GM23338 (cell line): ENCODE measurements around the gene ZCCHC8. TPM values are rescaled to one million over a fixed set of nuclear protein-coding genes. Genes with fewer than 3 reads are reported as not detected.

Experiments
- ATAC-seq: fragments of 200-7000 bp; cut with Tn5 transposase; 3 replicates; pipeline ENCODE4 v1.9.1; 2020
- DNase-seq: peaks from one replicate; pipeline ENCODE4 v3.0.0-alpha.2; 2015; ENCODE audit warnings: low spot score
- H2AFZ ChIP-seq: fragments of 200-600 bp; sonication (generic); 2 replicates; pipeline ENCODE4 v1.8.0; 2016; ENCODE audit warnings: antibody characterized with exemption, mild to moderate bottlenecking, moderate library complexity
- H3F3A ChIP-seq: fragments of 200-600 bp; sonication (generic); replicated peaks from 2 replicates; pipeline ENCODE4 v1.8.0; 2017; ENCODE audit warnings: antibody characterized with exemption, mixed run types, low read depth
- H3K27ac ChIP-seq: fragments of 200-600 bp; sonication (generic); 2 replicates; pipeline ENCODE4 v1.6.1; 2016; ENCODE audit warnings: low read depth
- H3K27me3 ChIP-seq: fragments of 200-600 bp; sonication (generic); 2 replicates; pipeline ENCODE4 v1.8.0; 2016; ENCODE audit warnings: mild to moderate bottlenecking, mixed run types, moderate library complexity; ENCODE audit not compliant: insufficient read depth
- H3K36me3 ChIP-seq: fragments of 200-600 bp; sonication (generic); 2 replicates; pipeline ENCODE4 v1.8.0; 2016; ENCODE audit warnings: mild to moderate bottlenecking; ENCODE audit not compliant: insufficient read depth
- H3K4me1 ChIP-seq: fragments of 200-600 bp; sonication (generic); 2 replicates; pipeline ENCODE4 v1.8.0; 2016; ENCODE audit warnings: mild to moderate bottlenecking, moderate library complexity; ENCODE audit not compliant: insufficient read depth
- H3K4me2 ChIP-seq: fragments of 200-600 bp; sonication (generic); 2 replicates; pipeline ENCODE4 v1.7.1; 2017; ENCODE audit warnings: mixed run types
- H3K4me3 ChIP-seq: fragments of 200-600 bp; sonication (generic); 2 replicates; pipeline ENCODE4 v1.6.1; 2016; ENCODE audit warnings: mixed run types
- H3K79me2 ChIP-seq: fragments of 200-600 bp; sonication (generic); replicated peaks from 2 replicates; pipeline ENCODE4 v1.8.0; 2017; ENCODE audit warnings: mild to moderate bottlenecking; ENCODE audit not compliant: insufficient read depth
- H3K9me2 ChIP-seq: fragments of 200-600 bp; sonication (generic); 2 replicates; pipeline ENCODE4 v1.8.0; 2017; ENCODE audit not compliant: insufficient read depth
- H4K20me1 ChIP-seq: fragments of 200-600 bp; sonication (generic); replicated peaks from 2 replicates; pipeline ENCODE4 v1.8.0; 2017; ENCODE audit warnings: mild to moderate bottlenecking; ENCODE audit not compliant: insufficient read depth
- H3K27ac Mint-ChIP-seq: 2 replicates; pipeline ENCODE4 v1.8.0; 2020; ENCODE audit warnings: inconsistent platforms, mild to moderate bottlenecking, moderate library complexity, mixed read lengths
- H3K27me3 Mint-ChIP-seq: 3 replicates; pipeline ENCODE4 v1.8.0; 2022; ENCODE audit warnings: low read depth, mild to moderate bottlenecking, moderate library complexity, mixed read lengths, inconsistent platforms; ENCODE audit not compliant: insufficient read depth, poor library complexity
- H3K36me3 Mint-ChIP-seq: 3 replicates; pipeline ENCODE4 v1.8.0; 2021; ENCODE audit warnings: low read depth, mild to moderate bottlenecking, inconsistent platforms, moderate library complexity, mixed read lengths
- H3K4me1 Mint-ChIP-seq: 3 replicates; pipeline ENCODE4 v1.8.0; 2020; ENCODE audit warnings: mild to moderate bottlenecking, inconsistent platforms, mixed read lengths
- H3K4me3 Mint-ChIP-seq: 3 replicates; pipeline ENCODE4 v1.8.0; 2021; ENCODE audit warnings: moderate library complexity, mild to moderate bottlenecking, inconsistent platforms, mixed read lengths
- H3K9me3 Mint-ChIP-seq: 3 replicates; pipeline ENCODE4 v1.8.0; 2020; ENCODE audit warnings: moderate library complexity, mild to moderate bottlenecking, inconsistent platforms, mixed read lengths
- CREB1 ChIP-seq: fragments of 250-450 bp; sonication (Bioruptor Pico); IDR thresholded peaks from 2 replicates; pipeline ENCODE4 v1.5.0; 2020; ENCODE audit warnings: low read depth, mild to moderate bottlenecking, moderate library complexity
- CTCF ChIP-seq, 2 experiments: fragments of 200-600 bp in 1 of 2; sonication (generic) in 1 of 2; conservative IDR thresholded peaks; 2 replicates each; pipeline versions ENCODE4 v1.5.1 to v1.6.1; 2016 to 2017; ENCODE audit warnings: antibody characterized with exemption in 2 of 2, low read depth in 2 of 2, mild to moderate bottlenecking in 2 of 2, moderate library complexity in 1 of 2
- ETS1 ChIP-seq: IDR thresholded peaks from 2 replicates; pipeline ENCODE4 v1.6.1; 2016; ENCODE audit warnings: antibody characterized with exemption
- EZH2 ChIP-seq: fragments of 200-600 bp; sonication (generic); IDR thresholded peaks from one replicate; pipeline ENCODE4 v1.8.0; 2017; ENCODE audit warnings: antibody characterized with exemption, mild to moderate bottlenecking, low read depth; ENCODE audit not compliant: unreplicated experiment
- EZH2phosphoT487 ChIP-seq: fragments of 200-600 bp; sonication (generic); IDR thresholded peaks from one replicate; pipeline ENCODE4 v1.8.1; 2018; ENCODE audit warnings: antibody characterized with exemption; ENCODE audit not compliant: unreplicated experiment
- JUNB ChIP-seq: IDR thresholded peaks from one replicate; pipeline ENCODE4 v1.6.1; 2016; ENCODE audit warnings: antibody characterized with exemption; ENCODE audit not compliant: unreplicated experiment
- NANOG ChIP-seq: IDR thresholded peaks from 2 replicates; pipeline ENCODE4 v1.6.1; 2016; ENCODE audit warnings: antibody characterized with exemption, borderline replicate concordance
- POLR2AphosphoS5 ChIP-seq: IDR thresholded peaks from 2 replicates; pipeline ENCODE4 v1.6.1; 2016; ENCODE audit warnings: antibody characterized with exemption, low read depth
- REST ChIP-seq: IDR thresholded peaks from one replicate; pipeline ENCODE4 v1.6.1; 2018; ENCODE audit warnings: antibody characterized with exemption; ENCODE audit not compliant: unreplicated experiment
- STAT1 ChIP-seq: IDR thresholded peaks from one replicate; pipeline ENCODE4 v1.6.1; 2016; ENCODE audit warnings: antibody characterized with exemption; ENCODE audit not compliant: unreplicated experiment
- ZNF114 ChIP-seq: fragments of 250-450 bp; sonication (Bioruptor Pico); IDR thresholded peaks from 2 replicates; pipeline ENCODE4 v1.5.0; 2020; ENCODE audit warnings: mild to moderate bottlenecking, moderate library complexity
- ZNF331 ChIP-seq: fragments of 250-450 bp; sonication (Bioruptor Pico); IDR thresholded peaks from 2 replicates; pipeline ENCODE4 v1.5.0; 2020; ENCODE audit warnings: low read depth, mild to moderate bottlenecking, moderate library complexity
- ZNF462 ChIP-seq: fragments of 250-450 bp; sonication (Bioruptor Pico); IDR thresholded peaks from 2 replicates; pipeline ENCODE4 v1.5.0; 2020; ENCODE audit warnings: mild to moderate bottlenecking, moderate library complexity
- polyA plus RNA-seq: library from polyadenylated mRNA; unstranded; fragments of >200 nt; fragmentation: Nextera tagmentation; extraction: Ambion mirVana; gene quantifications from 2 replicates; pipeline ENCODE4 v1.2.1, GENCODE V29; 2016
- total RNA-seq: library from RNA; depleted of rRNA; stranded (reverse); fragments of >200 nt; shearing (Covaris generic); gene quantifications from 2 replicates; pipeline ENCODE4 v1.2.3, GENCODE V29; 2014

Gene ZCCHC8
- total and polyA plus RNA-seq, 2 experiments from 2014 or later, result 23.9 to 39.0 TPM

- Mint-ChIP-seq H3K4me3 (no peak overlapping the region), H3K9me3 (no peaks in the 10 kb centered on the region), H3K36me3 (peaks cover 66% of the 10 kb centered on the region), H3K27me3 (no peaks in the 10 kb centered on the region), H3K4me1 (no peaks in the 10 kb centered on the region), H3K27ac (no peak overlapping the region)
- Histone ChIP-seq H3K27ac (no peak overlapping the region), H3F3A (no peaks in the 10 kb centered on the region), H4K20me1 (peaks cover 4% of the 10 kb centered on the region; the same call in 1 of the 2 replicates), H3K4me1 (no peaks in the 10 kb centered on the region), H2AFZ (no peak overlapping the region), H3K27me3 (no peaks in the 10 kb centered on the region), H3K4me3 (no peak overlapping the region), H3K36me3 (peaks cover 67% of the 10 kb centered on the region), H3K9me2 (no peaks in the 10 kb centered on the region), H3K4me2 (no peak overlapping the region), H3K79me2 (no peaks in the 10 kb centered on the region)
- TF ChIP-seq EZH2phosphoT487, result no peak
- no peak for TF ChIP-seq EZH2
- no peak for TF ChIP-seq ETS1
- no peak for TF ChIP-seq NANOG
- no peak for TF ChIP-seq JUNB
- no peak for TF ChIP-seq REST
- TF ChIP-seq ZNF331, result no peak
- no peak for TF ChIP-seq POLR2AphosphoS5
- no peak for TF ChIP-seq STAT1
- TF ChIP-seq ZNF462, result no peak
- no peak for TF ChIP-seq ZNF114
- TF ChIP-seq CREB1 (CRISPR knock-in tag), result no peak
- no peak for TF ChIP-seq CTCF (conservative IDR thresholded peaks at IDR 0.05; ENCODE audit: low read depth in 2 of 2)
- ATAC-seq (no peak), DNase-seq (no peak)
Measured at GRCh38 chr12:122547330-122547729, 46.6 kb upstream of the ZCCHC8 start.
